ENCODE data around the gene TMEM18.

GRCh38 chr2:681312-681711, 4.1 kb upstream of the TMEM18 start:
- no peak for TF ChIP-seq ARNT (IDR thresholded peaks at IDR 0.05)
- no peak for TF ChIP-seq BHLHE40 (IDR thresholded peaks at IDR 0.05; ENCODE audit: borderline replicate concordance)
- no peak for TF ChIP-seq HDGF (IDR thresholded peaks at IDR 0.05; ENCODE audit: borderline replicate concordance)
- TF ChIP-seq PKNOX1 (IDR thresholded peaks at IDR 0.05): no peak
- TF ChIP-seq ZNF384 (IDR thresholded peaks at IDR 0.05): no peak
- no peak for TF ChIP-seq SP1 (IDR thresholded peaks at IDR 0.05)
